SK-N-SH (cell line): ENCODE measurements around the gene HIPK2. TPM values are rescaled to one million over a fixed set of nuclear protein-coding genes. Genes with fewer than 3 reads are reported as not detected.

Experiments used
- CTCF ChIA-PET: fragments of 300-600, 350-600 bp; formaldehyde crosslinking; extraction: SDS; loops from one replicate; lab custom pipeline; 2021; lab: Yijun Ruan, JAX
- POLR2A ChIA-PET: fragments of 350-600 bp; sonication (Branson Sonifier 250); formaldehyde crosslinking; extraction: SDS; loops from one replicate; lab custom pipeline; 2020; ENCODE audit warnings: antibody characterized with exemption, inconsistent platforms; lab: Yijun Ruan, JAX
- DNase-seq: peaks from one replicate; pipeline ENCODE4 v3.0.0; 2012
- H2AFZ ChIP-seq: fragments of 200-600 bp; sonication (generic); 2 replicates; pipeline ENCODE4 v1.8.1; 2016; ENCODE audit warnings: antibody characterized with exemption, mild to moderate bottlenecking, low read depth
- H3F3A ChIP-seq: fragments of 200-600 bp; sonication (generic); replicated peaks from 2 replicates; pipeline ENCODE3; 2016; ENCODE audit warnings: antibody characterized with exemption, mild to moderate bottlenecking; ENCODE audit not compliant: insufficient read depth
- H3K27ac ChIP-seq, 2 experiments: fragments of 200-500 bp in 1 of 2; fragments of 200-600 bp in 1 of 2; sonication (Bioruptor generic) in 1 of 2; sonication (generic), shearing (Covaris generic) in 1 of 2; 2 replicates each; pipeline versions ENCODE4 v1.5.1 to v1.6.1; 2014 to 2016; ENCODE audit warnings: low read depth in 2 of 2, inconsistent platforms in 1 of 2, low read length in 1 of 2, mild to moderate bottlenecking in 1 of 2, mixed read lengths in 1 of 2
- H3K27me3 ChIP-seq: fragments of 200-600 bp; sonication (generic), shearing (Covaris generic); 2 replicates; pipeline ENCODE4 v1.6.1; 2016; ENCODE audit warnings: mixed run types; ENCODE audit not compliant: insufficient read depth
- H3K36me3 ChIP-seq, 2 experiments: fragments of 200-500 bp in 1 of 2; fragments of 200-600 bp in 1 of 2; sonication (Bioruptor generic) in 1 of 2; sonication (generic) in 1 of 2; replicated peaks in 1 of 2; 2 replicates each; pipeline versions ENCODE3 to v1.5.1; 2014 to 2016; ENCODE audit warnings: low read length in 1 of 2, mild to moderate bottlenecking in 1 of 2; ENCODE audit not compliant: insufficient read depth in 2 of 2, control insufficient read depth in 1 of 2
- H3K4me1 ChIP-seq, 2 experiments: fragments of 200-500 bp in 1 of 2; fragments of 200-600 bp in 1 of 2; sonication (Bioruptor generic) in 1 of 2; sonication (generic), shearing (Covaris generic) in 1 of 2; 2 replicates each; pipeline versions ENCODE4 v1.5.1 to v1.6.1; 2014 to 2016; ENCODE audit warnings: low read depth in 1 of 2, low read length in 1 of 2, mixed run types in 1 of 2; ENCODE audit not compliant: insufficient read depth in 2 of 2, control insufficient read depth in 1 of 2
- H3K4me2 ChIP-seq: fragments of 200-600 bp; sonication (generic), shearing (Covaris generic); 2 replicates; pipeline ENCODE4 v1.6.1; 2017; ENCODE audit warnings: mixed run types
- H3K4me3 ChIP-seq, 2 experiments: fragments of 200-500 bp in 1 of 2; fragments of 200-600 bp in 1 of 2; sonication (Bioruptor generic) in 1 of 2; sonication (generic), shearing (Covaris generic) in 1 of 2; 2 replicates each; pipeline versions ENCODE4 v1.5.1 to v1.8.1; 2014 to 2016; ENCODE audit warnings: low read depth in 2 of 2, inconsistent platforms in 1 of 2, low read length in 1 of 2, mild to moderate bottlenecking in 1 of 2, mixed read lengths in 1 of 2, moderate library complexity in 1 of 2
- H3K79me2 ChIP-seq: fragments of 200-600 bp; sonication (generic); 2 replicates; pipeline ENCODE4 v1.8.1; 2017; ENCODE audit warnings: mild to moderate bottlenecking; ENCODE audit not compliant: insufficient read depth
- H3K9ac ChIP-seq: fragments of 200-600 bp; sonication (generic); 2 replicates; pipeline ENCODE4 v1.6.1; 2017; ENCODE audit warnings: mixed run types
- H3K9me2 ChIP-seq: fragments of 200-600 bp; sonication (generic); 2 replicates; pipeline ENCODE4 v1.6.1; 2017; ENCODE audit warnings: mixed run types
- H3K9me3 ChIP-seq: fragments of 200-600 bp; sonication (generic); 2 replicates; pipeline ENCODE4 v1.6.1; 2017; ENCODE audit warnings: mixed run types, mild to moderate bottlenecking, moderate library complexity
- H4K20me1 ChIP-seq: fragments of 200-600 bp; sonication (generic); 2 replicates; pipeline ENCODE4 v1.6.1; 2017; ENCODE audit warnings: mild to moderate bottlenecking, mixed run types; ENCODE audit not compliant: insufficient read depth
- EP300 ChIP-seq, 2 experiments: IDR thresholded peaks; 2 replicates each; pipeline versions ENCODE4 v1.4.0 to v1.6.1; 2012; ENCODE audit warnings: borderline replicate concordance in 1 of 2, low read depth in 1 of 2, low read length in 1 of 2
- EZH2phosphoT487 ChIP-seq: fragments of 200-600 bp; sonication (generic); IDR thresholded peaks from 2 replicates; pipeline ENCODE4 v1.6.1; 2017; ENCODE audit warnings: low read depth, mixed run types, mild to moderate bottlenecking, antibody characterized with exemption, moderate library complexity, borderline replicate concordance
- FOSL2 ChIP-seq: IDR thresholded peaks from 2 replicates; pipeline ENCODE4 v1.4.0; 2012; ENCODE audit warnings: low read depth, mild to moderate bottlenecking, moderate library complexity, borderline replicate concordance
- FOXJ3 ChIP-seq: sonication (generic); formaldehyde crosslinking; IDR thresholded peaks from 2 replicates; pipeline ENCODE4 v1.5.1; 2020; ENCODE audit warnings: mild to moderate bottlenecking, missing genetic modification reagents
- FOXM1 ChIP-seq: IDR thresholded peaks from 2 replicates; pipeline ENCODE4 v1.4.0; 2012; ENCODE audit warnings: low read depth, mild to moderate bottlenecking
- GABPA ChIP-seq: IDR thresholded peaks from 2 replicates; pipeline ENCODE4 v1.4.0; 2012; ENCODE audit warnings: low read depth, mild to moderate bottlenecking
- JUND ChIP-seq: IDR thresholded peaks from 2 replicates; pipeline ENCODE4 v1.4.0; 2012
- NFIC ChIP-seq: IDR thresholded peaks from 2 replicates; pipeline ENCODE4 v1.4.0; 2012; ENCODE audit warnings: borderline replicate concordance
- NRF1 ChIP-seq: IDR thresholded peaks from 2 replicates; pipeline ENCODE4 v1.6.1; 2012; ENCODE audit warnings: low read depth, mild to moderate bottlenecking, low read length
- RFX5 ChIP-seq: IDR thresholded peaks from 2 replicates; pipeline ENCODE4 v1.6.1; 2012; ENCODE audit warnings: mild to moderate bottlenecking, improper control_type of control experiment, low read length
- RXRA ChIP-seq: IDR thresholded peaks from 2 replicates; pipeline ENCODE4 v1.4.0; 2012; ENCODE audit warnings: low read depth, mild to moderate bottlenecking, borderline replicate concordance
- SIN3A ChIP-seq: IDR thresholded peaks from 2 replicates; pipeline ENCODE4 v1.6.1; 2012; ENCODE audit warnings: low read depth, mild to moderate bottlenecking, low read length, moderate library complexity, borderline replicate concordance
- SMC3 ChIP-seq: IDR thresholded peaks from 2 replicates; pipeline ENCODE4 v1.6.1; 2012; ENCODE audit warnings: low read depth, low read length, improper control_type of control experiment
- TAF1 ChIP-seq: IDR thresholded peaks from 2 replicates; pipeline ENCODE4 v1.6.1; 2012; ENCODE audit warnings: low read depth, mild to moderate bottlenecking, low read length, moderate library complexity, borderline replicate concordance
- TCF12 ChIP-seq: IDR thresholded peaks from 2 replicates; pipeline ENCODE4 v1.4.0; 2012
- TEAD4 ChIP-seq: IDR thresholded peaks from 2 replicates; pipeline ENCODE4 v1.4.0; 2012; ENCODE audit warnings: mild to moderate bottlenecking, borderline replicate concordance; ENCODE audit not compliant: insufficient read depth
- YY1 ChIP-seq: IDR thresholded peaks from 2 replicates; pipeline ENCODE4 v1.4.0; 2012; ENCODE audit warnings: low read depth, mild to moderate bottlenecking
- WGBS: methylation state at CpG from one replicate; pipeline ENCODE4 v1.1.6; 2017; ENCODE audit warnings: low lambda C conversion rate; 5-methylcytosine and 5-hydroxymethylcytosine counted together
- polyA plus RNA-seq, 3 experiments: library from polyadenylated mRNA; depleted of rRNA; stranded (reverse); fragments of >200 nt; gene quantifications; 2 replicates each; pipeline ENCODE4 v1.2.3, GENCODE V29; 2012
- TF ChIP-seq, protein P1 (sequence below): fragments of 150-350 bp; IDR thresholded peaks from 2 replicates; pipeline ENCODE4 v1.6.1; 2017; ENCODE audit warnings: antibody characterized with exemption, low read length, low read depth, borderline replicate concordance
- TF ChIP-seq, protein P2 (sequence below): IDR thresholded peaks from 2 replicates; pipeline ENCODE4 v1.4.0; 2012; ENCODE audit warnings: low read depth
- TF ChIP-seq, protein P3 (sequence below): fragments of 150-350 bp; IDR thresholded peaks from 2 replicates; pipeline ENCODE4 v1.6.1; 2016; ENCODE audit warnings: mild to moderate bottlenecking, low read depth, low read length
- TF ChIP-seq, protein P4 (sequence below): IDR thresholded peaks from 2 replicates; pipeline ENCODE4; 2012

HIPK2 gene
- polyA plus RNA-seq, 1 of the 3 experiments (the other 2 are of a cell fraction), result 14.2 TPM

DNA sequence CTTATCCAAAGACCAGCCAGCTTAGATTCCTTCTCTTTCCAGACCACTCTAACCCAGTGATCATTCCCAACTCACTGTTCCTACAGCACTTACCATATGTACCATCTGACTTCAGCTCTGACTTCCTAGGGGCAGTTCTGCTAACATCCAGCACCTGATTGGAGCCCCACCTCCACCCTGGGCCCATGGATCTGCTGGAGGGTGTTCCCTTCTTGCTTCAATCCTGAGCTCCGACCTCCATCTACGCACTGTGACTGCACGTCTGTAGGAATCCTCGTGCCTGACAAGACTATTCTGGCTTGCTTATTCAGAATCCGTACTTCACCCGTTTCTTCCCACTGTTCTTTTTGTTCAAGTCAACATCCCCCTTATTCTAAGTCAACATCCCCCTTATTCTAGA is 57.6 kb downstream of the HIPK2 start:
- no peak overlapping the region for H2AFZ ChIP-seq
- H3K4me1 ChIP-seq, result peaks cover 1 to 6% of the 10 kb centered on the region in 2 experiments; a peak in 3 of 4 replicates
- H3K9me2 ChIP-seq, result no peaks in the 10 kb centered on the region
- H3K27ac ChIP-seq, result no peak overlapping the region
- WGBS, result 93% methylated on average over 6 of the region's 6 CpGs
- CTCF ChIA-PET, result no interaction called here
- H3K4me3 ChIP-seq, result no peak overlapping the region
- H3K4me2 ChIP-seq, result no peak overlapping the region
- TF ChIP-seq TAF1 (no peak), TEAD4 (no peak), SMC3 (no peak), FOXJ3 (CRISPR knock-in tag) (no peak), GABPA (no peak), FOSL2 (no peak), RFX5 (no peak), EP300 (IDR thresholded peaks at IDR 0.05; ENCODE audit: borderline replicate concordance in 1 of 2, low read depth in 1 of 2, low read length in 1 of 2) (no peak), TCF12 (no peak)
- TF ChIP-seq, protein P1, sequence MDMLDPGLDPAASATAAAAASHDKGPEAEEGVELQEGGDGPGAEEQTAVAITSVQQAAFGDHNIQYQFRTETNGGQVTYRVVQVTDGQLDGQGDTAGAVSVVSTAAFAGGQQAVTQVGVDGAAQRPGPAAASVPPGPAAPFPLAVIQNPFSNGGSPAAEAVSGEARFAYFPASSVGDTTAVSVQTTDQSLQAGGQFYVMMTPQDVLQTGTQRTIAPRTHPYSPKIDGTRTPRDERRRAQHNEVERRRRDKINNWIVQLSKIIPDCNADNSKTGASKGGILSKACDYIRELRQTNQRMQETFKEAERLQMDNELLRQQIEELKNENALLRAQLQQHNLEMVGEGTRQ, result no peak
- TF ChIP-seq, protein P2, sequence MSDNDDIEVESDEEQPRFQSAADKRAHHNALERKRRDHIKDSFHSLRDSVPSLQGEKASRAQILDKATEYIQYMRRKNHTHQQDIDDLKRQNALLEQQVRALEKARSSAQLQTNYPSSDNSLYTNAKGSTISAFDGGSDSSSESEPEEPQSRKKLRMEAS, result no peak
- TF ChIP-seq, protein P3, sequence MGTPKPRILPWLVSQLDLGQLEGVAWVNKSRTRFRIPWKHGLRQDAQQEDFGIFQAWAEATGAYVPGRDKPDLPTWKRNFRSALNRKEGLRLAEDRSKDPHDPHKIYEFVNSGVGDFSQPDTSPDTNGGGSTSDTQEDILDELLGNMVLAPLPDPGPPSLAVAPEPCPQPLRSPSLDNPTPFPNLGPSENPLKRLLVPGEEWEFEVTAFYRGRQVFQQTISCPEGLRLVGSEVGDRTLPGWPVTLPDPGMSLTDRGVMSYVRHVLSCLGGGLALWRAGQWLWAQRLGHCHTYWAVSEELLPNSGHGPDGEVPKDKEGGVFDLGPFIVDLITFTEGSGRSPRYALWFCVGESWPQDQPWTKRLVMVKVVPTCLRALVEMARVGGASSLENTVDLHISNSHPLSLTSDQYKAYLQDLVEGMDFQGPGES, result no peak
- no peaks in the 10 kb centered on the region for H3K9me3 ChIP-seq
- H4K20me1 ChIP-seq, result peaks cover 88% of the 10 kb centered on the region
- POLR2A ChIA-PET, result no interaction called here
- no peaks in the 10 kb centered on the region for H3K27me3 ChIP-seq
- peaks cover 5% of the 10 kb centered on the region for H3F3A ChIP-seq
- H3K9ac ChIP-seq, result no peak overlapping the region
- H3K79me2 ChIP-seq, result peaks cover 94% of the 10 kb centered on the region
- peaks cover 13 to 18% of the 10 kb centered on the region in 2 experiments for H3K36me3 ChIP-seq
- DNase-seq, result no peak

DNA sequence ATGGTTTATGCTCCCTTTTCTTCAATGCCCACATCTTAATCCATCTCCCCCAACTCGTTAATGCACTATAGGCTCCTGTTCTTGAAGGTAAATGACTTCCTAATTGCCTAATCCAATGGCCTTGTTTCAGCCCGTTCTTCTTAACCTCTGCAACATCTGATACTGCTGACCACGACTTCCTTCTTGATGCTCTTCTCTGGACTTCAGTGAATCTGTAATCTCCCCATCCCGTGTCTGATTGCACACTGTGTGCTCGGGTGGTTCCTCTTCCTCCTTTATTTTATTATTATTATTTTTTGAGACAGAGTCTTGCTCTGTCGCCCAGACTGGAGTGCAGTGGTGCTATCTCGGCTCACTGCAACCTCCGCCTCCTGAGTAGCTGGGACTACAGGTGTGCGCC is 58.9 kb downstream of the HIPK2 start:
- WGBS, result 96% methylated on average over 9 of the region's 9 CpGs
- Histone ChIP-seq H3K27ac (no peak overlapping the region), H3K4me1 (peaks cover 0 to 6% of the 10 kb centered on the region in 2 experiments; a peak in 1 of 4 replicates), H3K4me2 (no peak overlapping the region), H3K9me3 (no peaks in the 10 kb centered on the region), H2AFZ (no peak overlapping the region), H3K9me2 (no peaks in the 10 kb centered on the region), H4K20me1 (peaks cover 89% of the 10 kb centered on the region), H3K36me3 (peaks cover 13 to 28% of the 10 kb centered on the region in 2 experiments), H3K4me3 (no peak overlapping the region), H3F3A (no peaks in the 10 kb centered on the region), H3K9ac (no peak overlapping the region), H3K79me2 (peaks cover 90% of the 10 kb centered on the region), H3K27me3 (no peaks in the 10 kb centered on the region)
- TF ChIP-seq SIN3A (no peak), NRF1 (no peak), EZH2phosphoT487 (no peak), TCF12 (no peak), YY1 (no peak), RXRA (no peak), JUND (no peak), GABPA (no peak), EP300 (IDR thresholded peaks at IDR 0.05; ENCODE audit: borderline replicate concordance in 1 of 2, low read depth in 1 of 2, low read length in 1 of 2) (no peak), FOXM1 (no peak), FOXJ3 (CRISPR knock-in tag) (no peak), NFIC (no peak), TAF1 (no peak), SMC3 (no peak), FOSL2 (no peak), RFX5 (no peak)
- TF ChIP-seq, protein P4, sequence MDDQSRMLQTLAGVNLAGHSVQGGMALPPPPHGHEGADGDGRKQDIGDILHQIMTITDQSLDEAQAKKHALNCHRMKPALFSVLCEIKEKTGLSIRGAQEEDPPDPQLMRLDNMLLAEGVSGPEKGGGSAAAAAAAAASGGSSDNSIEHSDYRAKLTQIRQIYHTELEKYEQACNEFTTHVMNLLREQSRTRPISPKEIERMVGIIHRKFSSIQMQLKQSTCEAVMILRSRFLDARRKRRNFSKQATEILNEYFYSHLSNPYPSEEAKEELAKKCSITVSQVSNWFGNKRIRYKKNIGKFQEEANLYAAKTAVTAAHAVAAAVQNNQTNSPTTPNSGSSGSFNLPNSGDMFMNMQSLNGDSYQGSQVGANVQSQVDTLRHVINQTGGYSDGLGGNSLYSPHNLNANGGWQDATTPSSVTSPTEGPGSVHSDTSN, result no peak
- ChIA-PET POLR2A (no interaction called here), CTCF (no interaction called here)
- no peak for DNase-seq
